ENCODE measurements around the gene AGBL3.
"Not testable (repeated sequence)": the region's sequence is repeated elsewhere in the genome, so short reads cannot be mapped to it uniquely, and the experiment has no call there.

AGBL3 gene

GRCh38 chr7:135169141-135169963 lies 183.0 kb downstream of the AGBL3 start:
- peak; percentile 80 for DNase-seq

DNA sequence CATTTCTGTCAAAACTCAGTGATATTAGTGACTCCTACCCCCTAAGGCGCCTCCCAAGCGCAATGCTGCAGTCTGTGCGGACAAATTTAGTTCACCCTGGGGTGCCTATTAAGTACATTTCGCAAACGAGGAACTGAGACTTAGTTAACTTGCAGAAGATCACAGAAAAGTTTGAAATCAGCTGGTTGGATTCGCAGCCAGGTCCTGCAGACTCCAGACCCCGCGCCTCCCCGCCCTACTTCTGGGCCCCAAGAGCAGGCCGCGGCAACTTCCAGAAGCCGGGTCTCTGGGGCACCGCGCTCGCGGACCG lies 183.6 kb downstream of the AGBL3 start:
- DNase-seq = peak; percentile 76

GRCh38 chr7:135170274-135170997 lies 184.1 kb downstream of the AGBL3 start, which contains the start of gene CYREN:
TSS of gene CYREN (minus strand) at chr7:135170707. CDS start at chr7:135168922, 1,785 bp downstream.
- peak; percentile 95 for DNase-seq

- not testable (repeated sequence) for DNase-seq
These were observed 184.7 kb downstream of the AGBL3 start for GRCh38 chr7:135170998-135171481.

- DNase-seq = peak; percentile 19
These were observed 185.4 kb downstream of the AGBL3 start for GRCh38 chr7:135171581-135172291.

- not testable (repeated sequence) for DNase-seq
These were observed 187.6 kb downstream of the AGBL3 start for GRCh38 chr7:135173916-135174315.

DNA sequence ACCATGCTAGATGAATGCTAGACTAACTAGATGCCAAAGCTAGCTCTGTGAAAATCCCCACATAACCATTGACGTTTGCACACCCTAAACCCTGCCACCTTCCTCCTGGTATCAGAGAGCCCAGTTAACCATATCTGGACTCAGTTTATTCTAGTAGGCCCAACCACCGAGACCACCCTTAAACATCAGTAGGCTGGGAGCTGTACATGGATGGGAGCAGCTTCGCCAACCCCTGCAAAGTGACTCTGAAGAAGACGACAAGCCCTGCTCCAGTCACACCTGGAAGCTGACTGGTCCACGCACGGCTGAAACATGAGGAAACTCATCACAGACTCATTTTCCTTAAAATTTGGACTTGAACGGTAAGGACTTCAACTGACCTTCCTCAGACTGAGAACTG lies 188.6 kb downstream of the AGBL3 start:
- DNase-seq = no peak

DNA sequence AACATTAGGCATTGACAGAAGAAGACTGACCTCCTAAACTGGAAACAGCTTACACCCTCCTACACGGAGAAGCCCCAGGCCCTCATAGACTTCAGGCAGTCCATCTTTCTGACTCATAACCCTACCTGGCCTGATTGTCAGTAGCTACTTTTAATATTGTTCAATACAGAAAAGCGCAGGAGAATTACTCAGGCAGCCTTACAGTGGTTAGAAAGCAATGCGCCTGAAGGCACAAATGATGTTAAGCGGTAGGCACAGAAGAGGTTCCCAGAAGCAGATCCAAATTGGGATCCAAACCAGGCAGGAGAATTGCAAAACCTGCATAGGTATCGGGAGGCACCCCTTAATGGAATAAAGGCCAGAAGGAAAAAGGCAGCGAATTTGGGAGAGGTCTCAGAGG lies 189.6 kb downstream of the AGBL3 start:
- DNase-seq = no peak

- no peak for DNase-seq
These were observed 190.9 kb downstream of the AGBL3 start for GRCh38 chr7:135177028-135177696.

GRCh38 chr7:135178364-135178763 lies 192.1 kb downstream of the AGBL3 start:
- no peak for DNase-seq

DNA sequence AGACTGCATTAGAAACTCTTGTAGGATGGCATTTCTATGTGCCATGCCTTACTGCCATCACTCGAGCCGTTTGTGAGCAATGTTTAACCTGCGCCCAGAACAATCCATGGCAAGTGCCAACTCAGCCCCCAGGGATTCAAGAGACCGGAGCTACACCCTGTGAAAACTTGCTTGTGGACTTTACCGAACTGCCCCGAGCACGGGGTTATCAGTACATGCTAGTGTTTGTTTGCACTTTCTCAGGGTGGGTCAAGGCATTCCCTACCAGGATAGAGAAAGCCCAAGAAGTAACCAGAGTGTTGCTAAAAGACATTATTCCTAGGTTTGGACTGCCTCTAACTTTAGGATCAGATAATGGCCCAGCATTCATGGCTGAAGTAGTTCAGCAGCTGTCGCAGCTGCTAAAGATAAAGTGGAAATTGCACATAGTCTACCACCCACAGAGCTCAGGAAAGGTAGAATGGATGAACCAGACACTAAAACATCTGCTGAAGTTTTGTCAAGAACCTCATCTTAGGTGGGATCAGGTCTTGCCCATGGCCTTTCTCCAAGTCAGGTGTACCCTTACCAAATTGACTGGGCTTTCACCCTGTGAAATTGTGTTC lies 193.1 kb downstream of the AGBL3 start:
- DNase-seq = no peak

- DNase-seq = no peak
These were observed 193.8 kb downstream of the AGBL3 start for GRCh38 chr7:135180122-135180521.

GRCh38 chr7:135181261-135181928 lies 195.1 kb downstream of the AGBL3 start:
- DNase-seq = no peak

GRCh38 chr7:135181929-135182678 lies 195.8 kb downstream of the AGBL3 start:
- no peak for DNase-seq

DNA sequence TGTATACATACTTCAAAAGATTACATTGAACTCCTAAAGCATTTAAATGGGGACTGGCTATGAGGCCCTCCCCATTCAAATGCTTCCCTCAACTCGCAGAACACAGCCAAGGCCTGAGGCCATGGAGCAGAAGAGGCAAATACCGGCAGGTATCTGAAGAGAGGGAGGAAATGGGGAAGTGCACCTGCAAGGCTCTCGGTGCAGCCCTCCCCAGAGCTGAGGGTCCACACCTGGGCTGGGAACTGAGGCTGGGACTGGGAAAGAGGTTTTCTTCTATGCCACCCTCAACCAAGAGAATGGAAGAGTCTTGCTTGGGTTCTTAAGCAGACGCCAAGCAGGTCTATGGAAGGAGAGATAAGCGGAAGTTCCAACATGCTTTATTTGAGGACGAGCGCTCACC lies 197.2 kb downstream of the AGBL3 start:
- no peak for DNase-seq

GRCh38 chr7:135184254-135184841 lies 198.0 kb downstream of the AGBL3 start:
- DNase-seq = no peak

Data from inflammatory macrophage treated with lipopolysaccharide for 4 hours (primary cell).